GM12865 (cell line): Measurements from ENCODE around the gene NDFIP1.
"Not testable (repeated sequence)": the region's sequence is repeated elsewhere in the genome, so short reads cannot be mapped to it uniquely, and the experiment has no call there.

Experiments
- DNase-seq: peaks from one replicate; pipeline ENCODE4 v3.0.0; 2010; ENCODE audit warnings: low read depth
- H3K4me3 ChIP-seq: 2 replicates; pipeline ENCODE4 v1.5.1; 2011; ENCODE audit warnings: mild to moderate bottlenecking, low read depth, low read length, control low read depth
- CTCF ChIP-seq: IDR thresholded peaks from 2 replicates; pipeline ENCODE4 v1.5.1; 2011; ENCODE audit warnings: low read length, control low read depth, low read depth, inconsistent platforms; ENCODE audit not compliant: insufficient read depth; ENCODE audit errors: missing control alignments

The NDFIP1 gene

GRCh38 chr5:142087920-142088679, 20.5 kb upstream of the NDFIP1 start:
- no peak for TF ChIP-seq CTCF

GRCh38 chr5:142088855-142089479, 19.6 kb upstream of the NDFIP1 start:
- DNase-seq, H3K4me3 ChIP-seq: not testable (repeated sequence)

More at GRCh38 chr5:142087920-142088679, 20.5 kb upstream of the NDFIP1 start:
- H3K4me3 ChIP-seq = no peak overlapping the region
- DNase-seq = peak; percentile 25

GRCh38 chr5:142091012-142091411, 17.6 kb upstream of the NDFIP1 start:
- no peak overlapping the region for H3K4me3 ChIP-seq
- TF ChIP-seq CTCF = no peak
- no peak for DNase-seq

GRCh38 chr5:142091922-142092321, 16.7 kb upstream of the NDFIP1 start:
- no peak for TF ChIP-seq CTCF
- no peak overlapping the region for H3K4me3 ChIP-seq
- no peak for DNase-seq

GRCh38 chr5:142095035-142095434, 13.5 kb upstream of the NDFIP1 start:
- no peak overlapping the region for H3K4me3 ChIP-seq
- no peak for DNase-seq
- TF ChIP-seq CTCF = no peak

GRCh38 chr5:142095651-142096330, 12.8 kb upstream of the NDFIP1 start:
- H3K4me3 ChIP-seq = no peak overlapping the region
- no peak for TF ChIP-seq CTCF
- peak; percentile 25 for DNase-seq

GRCh38 chr5:142096382-142096781, 12.2 kb upstream of the NDFIP1 start:
- DNase-seq = no peak
- no peak overlapping the region for H3K4me3 ChIP-seq
- TF ChIP-seq CTCF = no peak
